NCI-H128 (cell line): Measurements from ENCODE around the gene CHRM5.
A peak's percentile ranks its signal among the peaks of the same experiment; 100 is the strongest.

Experiments used
- DNase-seq: peaks from one replicate; lab custom pipeline; 2025; ENCODE audit not compliant: unreplicated experiment; lab: John Stamatoyannopoulos, UW

CHRM5 gene

GRCh38 chr15:34084086-34084485 lies 115.8 kb downstream of the CHRM5 start:
- no peak for DNase-seq

DNA sequence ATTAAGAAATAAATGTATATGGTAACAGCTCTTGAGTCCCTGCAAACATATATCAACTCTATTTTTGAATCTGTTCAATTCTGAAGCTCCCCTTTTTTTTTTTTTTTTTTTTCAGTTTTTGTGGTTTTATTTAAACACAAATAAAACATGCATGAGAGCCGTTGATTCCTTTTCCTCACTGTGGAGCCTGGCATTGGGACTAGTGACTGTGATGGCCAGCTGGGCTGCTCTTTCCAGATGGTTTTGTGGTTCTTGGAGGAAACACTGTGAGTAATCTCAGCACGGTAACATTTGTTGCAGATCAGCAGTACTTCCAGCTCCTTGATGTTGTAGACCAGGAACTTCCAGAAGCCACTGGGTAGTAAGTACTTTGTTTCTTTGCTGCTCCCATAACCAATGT lies 117.4 kb downstream of the CHRM5 start:
- DNase-seq, result no peak

DNA sequence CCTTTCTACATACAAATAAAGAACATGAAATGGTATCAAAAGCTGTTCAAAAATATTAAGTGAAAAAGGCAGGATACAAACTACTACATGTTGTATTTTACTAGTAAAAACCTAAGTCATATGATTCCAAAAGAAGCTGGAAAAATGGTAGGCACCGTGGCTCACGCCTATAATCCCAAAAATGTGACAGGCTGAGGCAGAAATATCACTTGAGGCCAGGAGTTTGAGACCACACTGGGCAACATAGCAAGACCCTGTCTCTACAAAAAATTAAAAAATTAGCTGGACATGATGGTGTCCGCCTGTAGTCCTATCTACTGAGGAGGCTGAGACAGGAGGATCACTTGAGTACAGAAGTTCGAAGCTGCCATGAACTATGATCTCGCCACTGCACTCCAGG lies 131.6 kb downstream of the CHRM5 start:
- no peak for DNase-seq

DNA sequence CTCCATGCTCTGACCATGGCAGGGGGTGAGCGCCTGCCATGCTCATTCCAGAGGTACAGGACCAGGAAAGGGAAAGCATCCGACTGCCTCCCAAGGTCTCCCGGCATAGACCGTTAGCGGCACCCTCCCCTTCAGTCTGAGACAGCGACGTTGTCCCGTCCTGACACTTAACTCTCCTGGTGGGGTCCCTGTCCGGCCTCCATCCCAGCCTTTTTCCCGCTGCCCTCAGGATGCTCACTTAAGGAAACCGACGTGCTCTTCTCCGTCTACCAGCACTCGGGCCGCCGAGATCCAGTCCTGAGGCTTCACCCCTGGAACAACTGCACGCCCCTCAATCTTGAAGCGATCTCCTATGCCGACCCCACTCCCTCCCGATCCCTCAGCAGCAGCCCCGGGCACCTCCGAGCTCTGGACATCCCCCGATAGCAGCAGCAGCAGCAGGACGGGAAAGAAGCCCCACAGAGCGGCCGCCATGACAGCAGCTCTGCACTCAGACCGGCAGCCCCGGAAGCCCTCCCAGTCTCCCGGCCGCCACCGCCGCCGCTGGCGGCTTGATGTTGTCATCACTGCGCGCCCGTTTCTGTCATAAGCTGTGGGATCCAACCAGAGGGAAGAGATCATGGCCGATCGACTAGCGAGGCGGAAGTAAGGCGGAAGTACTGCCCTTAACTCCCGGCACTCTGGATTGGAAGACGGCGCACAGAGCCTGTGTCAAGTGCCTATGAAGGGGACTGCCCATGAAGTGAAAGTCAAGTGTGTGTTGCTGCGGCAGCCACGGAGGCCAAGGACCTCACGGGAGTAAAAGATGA lies 133.3 kb downstream of the CHRM5 start, which contains the start of the genes EMC7 and PGBD4:
TSS of gene EMC7 (minus strand) at position 497 of the 809 bp plus-strand sequence. CDS start at position 474, 23 bp downstream.
TSS of gene PGBD4 (plus strand) at position 718 of the 809 bp plus-strand sequence. CDS start 449 bp downstream, outside the sequence.
- DNase-seq, result peak; percentile 86

DNA sequence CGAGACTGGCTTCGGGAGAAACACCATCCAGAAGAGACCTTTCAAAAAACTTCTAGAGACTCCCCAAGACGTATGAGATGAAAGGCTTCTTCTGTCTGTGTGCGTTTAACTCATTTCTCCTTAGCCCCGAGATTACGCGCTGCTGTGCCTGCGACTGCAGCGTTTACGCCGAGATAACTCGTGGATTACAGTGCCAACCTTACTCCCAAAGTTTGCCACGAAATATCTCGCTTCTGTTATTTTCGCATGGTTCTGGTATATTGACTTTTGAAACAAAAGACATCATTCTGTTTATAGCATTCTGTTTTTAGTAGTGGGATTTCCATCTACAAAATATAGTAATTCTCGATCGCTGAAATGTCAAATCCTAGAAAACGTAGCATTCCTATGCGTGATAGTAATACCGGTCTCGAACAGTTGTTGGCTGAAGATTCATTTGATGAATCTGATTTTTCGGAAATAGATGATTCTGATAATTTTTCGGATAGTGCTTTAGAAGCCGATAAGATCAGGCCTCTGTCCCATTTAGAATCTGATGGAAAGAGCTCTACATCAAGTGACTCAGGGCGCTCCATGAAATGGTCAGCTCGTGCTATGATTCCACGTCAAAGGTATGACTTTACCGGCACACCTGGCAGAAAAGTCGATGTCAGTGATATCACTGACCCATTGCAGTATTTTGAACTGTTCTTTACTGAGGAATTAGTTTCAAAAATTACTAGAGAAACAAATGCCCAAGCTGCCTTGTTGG lies 134.1 kb downstream of the CHRM5 start:
- DNase-seq, result no peak

GRCh38 chr15:34106423-34106822 lies 138.1 kb downstream of the CHRM5 start:
- DNase-seq, result no peak

DNA sequence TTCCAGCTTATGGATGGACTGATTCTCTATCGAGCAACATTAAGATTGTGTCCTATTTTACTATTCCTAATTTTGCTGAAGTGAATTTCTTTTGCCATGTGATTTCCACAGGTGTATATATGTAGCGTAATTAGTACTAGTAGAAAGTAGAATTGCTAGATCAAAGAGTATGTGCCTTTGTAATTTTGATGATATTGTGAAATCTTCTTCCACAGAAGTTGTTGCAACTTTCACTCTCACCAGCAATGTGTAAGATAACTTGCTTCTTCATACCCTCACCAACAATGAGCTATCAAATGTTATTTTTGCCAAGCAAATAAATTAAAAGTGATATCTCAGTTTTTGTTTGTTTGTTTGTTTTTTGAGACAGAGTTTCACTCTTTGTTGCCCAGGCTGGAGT lies 139.0 kb downstream of the CHRM5 start:
- no peak for DNase-seq

- no peak for DNase-seq
These were observed 141.7 kb downstream of the CHRM5 start for GRCh38 chr15:34109797-34110663.

DNA sequence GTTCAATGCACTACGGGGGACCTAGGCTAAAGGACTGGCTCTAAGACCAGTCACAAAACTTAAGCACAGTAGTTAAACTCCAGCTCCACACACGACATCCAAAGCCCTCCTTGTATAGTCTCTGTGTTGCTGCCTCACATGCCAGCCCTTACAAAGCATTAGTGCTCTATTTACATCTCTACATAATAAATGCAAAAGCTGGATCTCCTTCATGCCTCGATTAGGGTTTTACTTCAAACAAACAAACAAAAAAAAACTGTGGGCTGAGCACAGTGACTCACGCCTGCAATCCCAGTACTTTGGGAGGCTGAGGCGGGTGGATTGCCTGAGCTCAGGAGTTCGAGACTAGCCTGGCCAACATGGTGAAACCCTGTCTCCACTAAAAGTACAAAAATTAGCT lies 143.2 kb downstream of the CHRM5 start:
- no peak for DNase-seq

GRCh38 chr15:34114215-34114614 lies 145.9 kb downstream of the CHRM5 start:
- no peak for DNase-seq

DNA sequence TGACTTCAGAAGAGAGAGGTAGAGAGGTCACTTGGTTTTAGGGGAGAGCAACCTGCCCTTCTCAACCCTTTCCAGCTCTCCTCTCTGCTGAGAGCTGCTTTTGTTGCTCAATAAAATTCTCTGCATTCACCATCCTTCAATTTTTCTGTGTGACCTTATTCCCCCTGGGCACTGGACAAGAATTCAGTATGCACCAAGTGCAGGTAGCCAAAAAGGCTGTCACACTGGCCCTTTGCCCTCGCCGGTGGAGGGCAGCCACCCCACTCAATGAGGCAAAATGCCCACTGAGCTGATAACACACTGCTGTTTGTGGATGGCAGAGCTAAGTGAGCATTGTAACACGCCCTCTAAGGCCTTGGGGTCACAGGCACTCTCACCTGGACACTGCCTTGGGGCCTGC lies 146.4 kb downstream of the CHRM5 start:
- DNase-seq, result no peak

- DNase-seq, result no peak
These were observed 148.3 kb downstream of the CHRM5 start for GRCh38 chr15:34116620-34117019.
